Ovary (tissue), 9 donors: ENCODE data around the gene SYNE4. TPM values are rescaled to one million over a fixed set of nuclear protein-coding genes. Genes with fewer than 3 reads are reported as not detected.

Experiments
- DNase-seq, 5 donors: peaks; one replicate each; pipeline ENCODE4 v3.0.0-alpha.2; 2019 to 2020
- H3K27ac ChIP-seq, 2 donors: fragments of 200-600 bp; one replicate each; pipeline versions ENCODE4 v1.5.1 to v1.8.0; 2019 to 2022
- H3K27me3 ChIP-seq: fragments of 200-600 bp; one replicate; pipeline ENCODE4 v1.8.0; 2022
- H3K36me3 ChIP-seq: fragments of 200-600 bp; sonication (generic); one replicate; pipeline ENCODE4 v1.5.1; 2019
- H3K4me1 ChIP-seq: one replicate; pipeline ENCODE4 v1.8.1; 2013; ENCODE audit warnings: mild to moderate bottlenecking, moderate library complexity; ENCODE audit not compliant: insufficient read depth
- H3K4me3 ChIP-seq: fragments of 200-600 bp; sonication (generic); one replicate; pipeline ENCODE4 v1.5.1; 2017
- H3K9me3 ChIP-seq, 2 donors: fragments of 200-600 bp in 1 of 2; sonication (generic) in 1 of 2; one replicate each; pipeline versions ENCODE4 v1.5.1 to v1.8.1; 2013 to 2019; ENCODE audit warnings: mild to moderate bottlenecking in 1 of 2, moderate library complexity in 1 of 2
- CTCF ChIP-seq, 3 donors: fragments of 450-650 bp in 2 of 3; fragments of 200-600 bp in 1 of 3; IDR thresholded peaks; one replicate each; pipeline versions ENCODE4 v1.5.1 to v1.8.0; 2016 to 2022; ENCODE audit warnings: antibody characterized with exemption in 3 of 3, mild to moderate bottlenecking in 1 of 3
- EP300 ChIP-seq: sonication (generic); formaldehyde crosslinking; IDR thresholded peaks from one replicate; pipeline ENCODE4 v1.6.1; 2017; ENCODE audit warnings: antibody characterized with exemption
- POLR2A ChIP-seq: fragments of 450-650 bp; IDR thresholded peaks from one replicate; pipeline ENCODE4 v1.6.1; 2017; ENCODE audit warnings: antibody characterized with exemption, mild to moderate bottlenecking, moderate library complexity
- WGBS, 3 donors: extraction: QIAGEN DNeasy Blood & Tissue Kit in 1 of 3; methylation state at CpG; one replicate each; pipeline versions ENCODE4 v1.1.5 to v1.1.7; 2013 to 2017; 5-methylcytosine and 5-hydroxymethylcytosine counted together
- intact Hi-C, 4 donors: fragments of 100-400 bp; cut with DNase I; formaldehyde crosslinking; loops; one replicate each; pipeline versions ENCODE4 v1.11.0 to v1.15.1; 2022 to 2023
- polyA plus RNA-seq, 2 donors: library from polyadenylated mRNA; stranded (reverse); fragments of 200-250 nt in 1 of 2; fragments of 350-450 nt in 1 of 2; fragmentation: Illumina TruSeq in 1 of 2; extraction: RNeasy Lipid Tissue Mini Kit (QIAGEN cat#74804) in 1 of 2; gene quantifications; one replicate each; pipeline ENCODE4 v1.2.3, GENCODE V29; 2013 to 2014
- total RNA-seq, 7 donors: library from RNA; depleted of rRNA in 2 of 7; stranded (reverse); fragments of >200 nt in 2 of 7; fragmentation: NEBNext Ultra II Directional in 3 of 7; extraction: Animal tissue kit (Norgen Biotek cat#: 25700) in 3 of 7; gene quantifications; one replicate each; pipeline versions ENCODE4 v1.1.0 to v1.2.4, GENCODE V29; 2016 to 2023
- donor health status: DM: no; HTN: no; CAD: no; lungs with moderate emphysema.
- donor health status: DM: no; HTN: no; CAD: no.
- donor health status: Bipolar disorder and iron deficiency.
- donor health status: DM: yes; HTN: yes; CAD: no.
- donor health status: DM: no; HTN: no; CAD: no.
- donor health status: DM: yes; HTN: yes; CAD: no.

SYNE4 gene
- total and polyA plus RNA-seq, 9 donors: 0.37 to 2.6 (median 0.89) TPM

- no peaks in the 10 kb centered on the region for H3K4me1 ChIP-seq
- H3K4me3 ChIP-seq: no peak overlapping the region
- H3K27ac ChIP-seq: no peak overlapping the region
- 88 to 92% (median 90%) methylated on average over 45 to 49 of the region's 49 CpGs for WGBS, 3 donors
- TF ChIP-seq EP300 (no peak), CTCF (IDR thresholded peaks at IDR 0.05) (no peak), POLR2A (no peak)
- H3K27me3 ChIP-seq: no peaks in the 10 kb centered on the region
- no peaks in the 10 kb centered on the region for H3K36me3 ChIP-seq
- H3K9me3 ChIP-seq: no peaks in the 10 kb centered on the region
- intact Hi-C loops: no loop called here
- no peak for DNase-seq
These were observed 17.7 kb upstream of the SYNE4 start for GRCh38 chr19:36026091-36026876.

DNA sequence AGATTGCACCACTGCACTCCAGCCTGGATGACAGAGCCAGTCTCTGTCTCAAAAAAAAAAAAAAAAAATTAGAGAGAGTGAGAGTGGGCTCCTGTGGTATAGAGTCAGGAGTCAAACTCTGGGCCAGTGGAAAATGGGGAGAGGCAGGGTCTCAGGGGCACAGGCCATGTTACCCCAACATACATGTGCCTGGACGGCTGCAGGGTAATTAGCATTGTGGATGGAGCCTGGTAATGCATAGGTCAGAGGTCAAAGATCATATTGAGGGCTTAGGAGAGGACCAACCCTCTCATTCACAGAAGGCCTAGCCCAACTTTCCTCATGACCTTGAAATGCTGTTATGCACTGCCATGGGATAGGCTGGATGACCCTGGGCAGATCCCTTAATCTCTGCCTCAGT lies 16.9 kb upstream of the SYNE4 start:
- H3K4me1 ChIP-seq: no peaks in the 10 kb centered on the region
- no peak for DNase-seq
- no peaks in the 10 kb centered on the region for H3K9me3 ChIP-seq
- no peaks in the 10 kb centered on the region for H3K36me3 ChIP-seq
- TF ChIP-seq POLR2A (no peak), CTCF (IDR thresholded peaks at IDR 0.05) (no peak), EP300 (no peak)
- intact Hi-C loops: no loop called here
- H3K27me3 ChIP-seq: no peaks in the 10 kb centered on the region
- WGBS, 3 donors: 60 to 80% (median 69%) methylated on average over 1 of the region's 1 CpG
- no peak overlapping the region for H3K27ac ChIP-seq
- H3K4me3 ChIP-seq: no peak overlapping the region

DNA sequence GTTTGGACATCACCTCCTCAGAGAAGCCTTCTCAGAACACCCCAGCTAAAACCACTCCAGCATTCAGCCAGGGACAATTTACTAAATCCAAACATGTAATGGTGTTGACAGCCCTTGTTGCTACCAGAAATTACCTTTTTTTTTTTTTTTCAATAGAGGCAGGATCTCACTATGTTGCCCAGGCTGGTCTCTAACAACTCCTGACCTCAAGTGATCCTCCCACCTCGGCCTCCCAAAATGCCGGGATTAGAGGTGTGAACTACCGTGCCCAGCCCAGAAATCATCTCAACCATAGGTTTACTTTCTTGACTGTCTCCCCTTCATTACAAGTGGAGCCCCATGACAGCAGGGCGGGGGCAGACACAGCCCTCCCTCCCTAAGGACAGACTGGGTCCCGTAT lies 14.8 kb upstream of the SYNE4 start:
- intact Hi-C loops: no loop called here
- Histone ChIP-seq H3K4me1 (no peaks in the 10 kb centered on the region), H3K36me3 (no peaks in the 10 kb centered on the region), H3K9me3 (no peaks in the 10 kb centered on the region), H3K4me3 (no peak overlapping the region), H3K27me3 (no peaks in the 10 kb centered on the region), H3K27ac (no peak overlapping the region)
- TF ChIP-seq CTCF (IDR thresholded peaks at IDR 0.05) (no peak), EP300 (no peak), POLR2A (no peak)
- DNase-seq: no peak
- 88 to 93% (median 91%) methylated on average over 5 of the region's 5 CpGs for WGBS, 3 donors

- H3K27ac ChIP-seq: no peak overlapping the region
- H3K27me3 ChIP-seq: no peaks in the 10 kb centered on the region
- no peak for DNase-seq
- H3K4me3 ChIP-seq: no peak overlapping the region
- no peaks in the 10 kb centered on the region for H3K9me3 ChIP-seq
- TF ChIP-seq POLR2A (no peak), CTCF (IDR thresholded peaks at IDR 0.05) (no peak), EP300 (no peak)
- intact Hi-C loops: no loop called here
- no peaks in the 10 kb centered on the region for H3K4me1 ChIP-seq
- 83 to 88% (median 84%) methylated on average over 22 of the region's 22 CpGs for WGBS, 3 donors
- no peaks in the 10 kb centered on the region for H3K36me3 ChIP-seq
These were observed 10.6 kb upstream of the SYNE4 start for GRCh38 chr19:36019061-36019670.
